Psoas muscle (tissue), 8 donors: Measurements from ENCODE around the gene RYR1. TPM values are rescaled to one million over a fixed set of nuclear protein-coding genes. Genes with fewer than 3 reads are reported as not detected.
A peak's percentile ranks its signal among the peaks of the same experiment; 100 is the strongest.

Experiments
- ATAC-seq, 4 donors: fragments of 200-7000 bp; cut with Tn5 transposase; one replicate each; pipeline ENCODE4 v1.9.1; 2020; ENCODE audit warnings: moderate library complexity in 3 of 4, mild to moderate bottlenecking in 2 of 4
- DNase-seq, 2 donors: peaks; one replicate each; pipeline ENCODE4 v3.0.0-alpha.2; 2020
- H3K27ac ChIP-seq: fragments of 200-600 bp; one replicate; pipeline ENCODE4 v1.8.0; 2022
- H3K27me3 ChIP-seq, 3 donors: fragments of 200-600 bp in 1 of 3; one replicate each; pipeline versions ENCODE4 v1.6.1 to v1.8.0; 2013 to 2022; ENCODE audit warnings: low read length in 2 of 3, mild to moderate bottlenecking in 2 of 3, moderate library complexity in 1 of 3; ENCODE audit not compliant: insufficient read depth in 3 of 3
- H3K36me3 ChIP-seq, 2 donors: fragments of 200-600 bp in 1 of 2; one replicate each; pipeline versions ENCODE4 v1.6.1 to v1.8.0; 2013 to 2022; ENCODE audit warnings: low read depth in 1 of 2, mild to moderate bottlenecking in 1 of 2, moderate library complexity in 1 of 2; ENCODE audit not compliant: insufficient read depth in 1 of 2
- H3K4me1 ChIP-seq: fragments of 200-600 bp; one replicate; pipeline ENCODE4 v1.8.0; 2022
- H3K4me3 ChIP-seq: fragments of 200-600 bp; one replicate; pipeline ENCODE4 v1.8.0; 2022; ENCODE audit warnings: mild to moderate bottlenecking
- H3K9me3 ChIP-seq: fragments of 200-600 bp; one replicate; pipeline ENCODE4 v1.8.0; 2022
- WGBS, 3 donors: extraction: QIAGEN DNeasy Blood & Tissue Kit; methylation state at CpG; one replicate each; pipeline versions ENCODE4 v1.1.6 to v1.1.7; 2013; 5-methylcytosine and 5-hydroxymethylcytosine counted together
- intact Hi-C, 2 donors: fragments of 100-400 bp; cut with DNase I; formaldehyde crosslinking; loops; one replicate each; pipeline versions ENCODE4 v1.11.0 to v1.14.2; 2022
- polyA plus RNA-seq, 3 donors: library from polyadenylated mRNA; stranded (reverse); fragments of 200-250 nt; gene quantifications; one replicate each; pipeline ENCODE4 v1.2.3, GENCODE V29; 2013
- total RNA-seq, 4 donors: library from RNA; stranded (reverse); fragmentation: NEBNext Ultra II Directional in 2 of 4; extraction: Animal tissue kit (Norgen Biotek cat#: 25700) in 2 of 4; gene quantifications; one replicate each; pipeline versions ENCODE4 v1.2.1 to v1.2.4, GENCODE V29; 2021 to 2023
- TF ChIP-seq, protein P1 (sequence below): fragments of 200-600 bp; IDR thresholded peaks from one replicate; pipeline ENCODE4 v1.8.0; 2022; ENCODE audit warnings: antibody characterized with exemption
- donor health status: healthy with polysubstance abuse.
- donor health status: DM: no; HTN: no; CAD: no; lungs with moderate emphysema.
- donor health status: Bipolar disorder and iron deficiency.
- donor health status: healthy.
- donor health status: DM: yes; HTN: yes; CAD: no.
- donor health status: DM: no; HTN: no; CAD: no.
- donor health status: DM: no; HTN: no; CAD: no.
- donor health status: DM: yes; HTN: yes; CAD: no.

The RYR1 gene
- total and polyA plus RNA-seq, 7 donors: 56.0 to 1,211 (median 572) TPM

GRCh38 chr19:38399537-38399936, 34.0 kb upstream of the RYR1 start:
- Histone ChIP-seq H3K27me3 (peaks cover 0 to 51% (median 21%) of the 10 kb centered on the region in 3 donors), H3K4me3 (no peak overlapping the region), H3K36me3 (no peaks in the 10 kb centered on the region), H3K27ac (no peak overlapping the region), H3K9me3 (no peaks in the 10 kb centered on the region), H3K4me1 (no peaks in the 10 kb centered on the region)
- DNase-seq: no peak
- TF ChIP-seq, protein P1, sequence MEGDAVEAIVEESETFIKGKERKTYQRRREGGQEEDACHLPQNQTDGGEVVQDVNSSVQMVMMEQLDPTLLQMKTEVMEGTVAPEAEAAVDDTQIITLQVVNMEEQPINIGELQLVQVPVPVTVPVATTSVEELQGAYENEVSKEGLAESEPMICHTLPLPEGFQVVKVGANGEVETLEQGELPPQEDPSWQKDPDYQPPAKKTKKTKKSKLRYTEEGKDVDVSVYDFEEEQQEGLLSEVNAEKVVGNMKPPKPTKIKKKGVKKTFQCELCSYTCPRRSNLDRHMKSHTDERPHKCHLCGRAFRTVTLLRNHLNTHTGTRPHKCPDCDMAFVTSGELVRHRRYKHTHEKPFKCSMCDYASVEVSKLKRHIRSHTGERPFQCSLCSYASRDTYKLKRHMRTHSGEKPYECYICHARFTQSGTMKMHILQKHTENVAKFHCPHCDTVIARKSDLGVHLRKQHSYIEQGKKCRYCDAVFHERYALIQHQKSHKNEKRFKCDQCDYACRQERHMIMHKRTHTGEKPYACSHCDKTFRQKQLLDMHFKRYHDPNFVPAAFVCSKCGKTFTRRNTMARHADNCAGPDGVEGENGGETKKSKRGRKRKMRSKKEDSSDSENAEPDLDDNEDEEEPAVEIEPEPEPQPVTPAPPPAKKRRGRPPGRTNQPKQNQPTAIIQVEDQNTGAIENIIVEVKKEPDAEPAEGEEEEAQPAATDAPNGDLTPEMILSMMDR: no peak
- no peak for ATAC-seq
- intact Hi-C loops: no loop called here
- 40 to 67% (median 46%) methylated on average over 1 of the region's 1 CpG for WGBS, 3 donors

- 81 to 83% (median 82%) methylated on average over 5 of the region's 5 CpGs for WGBS, 3 donors
- intact Hi-C loops: loop anchor here in 1 of 2 donors (5.0 kb wide), 1 partner anchor 237 kb away; no protein-coding TSS in a partner anchor
- no peaks in the 10 kb centered on the region for H3K9me3 ChIP-seq
- TF ChIP-seq, protein P1: no peak
- ATAC-seq: no peak
- no peak overlapping the region for H3K27ac ChIP-seq
- no peaks in the 10 kb centered on the region for H3K36me3 ChIP-seq
- no peak overlapping the region for H3K4me3 ChIP-seq
- DNase-seq: no peak
- no peaks in the 10 kb centered on the region for H3K4me1 ChIP-seq
- peaks cover 0 to 43% (median 18%) of the 10 kb centered on the region in 3 donors for H3K27me3 ChIP-seq
These were observed 33.1 kb upstream of the RYR1 start for GRCh38 chr19:38400361-38400760.

GRCh38 chr19:38401148-38401547, 32.3 kb upstream of the RYR1 start:
- Histone ChIP-seq H3K9me3 (no peaks in the 10 kb centered on the region), H3K27ac (no peak overlapping the region), H3K36me3 (no peaks in the 10 kb centered on the region), H3K27me3 (peaks cover 0 to 36% (median 12%) of the 10 kb centered on the region in 3 donors), H3K4me3 (no peak overlapping the region), H3K4me1 (no peaks in the 10 kb centered on the region)
- WGBS, 3 donors: 68 to 79% (median 71%) methylated on average over 3 of the region's 3 CpGs
- TF ChIP-seq, protein P1: no peak
- DNase-seq (no peak), ATAC-seq (no peak)
- intact Hi-C loops: loop anchor here in 1 of 2 donors (5.0 kb wide), 1 partner anchor 236 kb away; no protein-coding TSS in a partner anchor

DNA sequence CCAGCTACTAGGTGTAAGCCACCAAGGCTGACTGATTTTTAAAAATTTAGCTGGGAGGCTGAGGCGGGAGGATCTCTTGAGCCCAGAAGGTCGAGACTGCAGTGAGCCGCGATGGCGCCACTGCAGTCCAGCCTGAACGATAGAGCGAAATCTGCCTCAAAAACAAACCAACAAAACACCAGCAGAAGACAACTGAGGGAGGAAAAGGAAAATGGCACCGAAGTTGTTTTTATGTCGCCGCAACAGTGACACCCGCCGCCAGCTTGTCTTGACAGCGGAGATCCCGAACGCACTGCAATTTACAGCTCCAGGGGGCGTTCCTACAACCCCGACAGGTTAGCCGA, 30.9 kb upstream of the RYR1 start:
- ATAC-seq (peak in 2 of 4 donors; percentile 1), DNase-seq (no peak)
- Histone ChIP-seq H3K27me3 (peaks cover 0 to 22% (median 4%) of the 10 kb centered on the region in 3 donors), H3K4me3 (peak overlapping the region; percentile 93), H3K4me1 (no peaks in the 10 kb centered on the region), H3K9me3 (no peaks in the 10 kb centered on the region), H3K27ac (peak overlapping the region; percentile 46), H3K36me3 (no peaks in the 10 kb centered on the region)
- WGBS, 3 donors: 2% methylated on average over 18 of the region's 18 CpGs
- TF ChIP-seq, protein P1: no peak
- intact Hi-C loops: loop anchor here in 1 of 2 donors (5.0 kb wide), 1 partner anchor 235 kb away; no protein-coding TSS in a partner anchor
